Measurements from ENCODE around the gene CAMK1D. TPM values are rescaled to one million over a fixed set of nuclear protein-coding genes. Genes with fewer than 3 reads are reported as not detected.

Gene CAMK1D
- total and polyA plus RNA-seq, 2 of the 8 experiments (the other 6 are each of a cell fraction or from before 2014, with no cell fraction given): 3.5 to 10.6 TPM

DNA sequence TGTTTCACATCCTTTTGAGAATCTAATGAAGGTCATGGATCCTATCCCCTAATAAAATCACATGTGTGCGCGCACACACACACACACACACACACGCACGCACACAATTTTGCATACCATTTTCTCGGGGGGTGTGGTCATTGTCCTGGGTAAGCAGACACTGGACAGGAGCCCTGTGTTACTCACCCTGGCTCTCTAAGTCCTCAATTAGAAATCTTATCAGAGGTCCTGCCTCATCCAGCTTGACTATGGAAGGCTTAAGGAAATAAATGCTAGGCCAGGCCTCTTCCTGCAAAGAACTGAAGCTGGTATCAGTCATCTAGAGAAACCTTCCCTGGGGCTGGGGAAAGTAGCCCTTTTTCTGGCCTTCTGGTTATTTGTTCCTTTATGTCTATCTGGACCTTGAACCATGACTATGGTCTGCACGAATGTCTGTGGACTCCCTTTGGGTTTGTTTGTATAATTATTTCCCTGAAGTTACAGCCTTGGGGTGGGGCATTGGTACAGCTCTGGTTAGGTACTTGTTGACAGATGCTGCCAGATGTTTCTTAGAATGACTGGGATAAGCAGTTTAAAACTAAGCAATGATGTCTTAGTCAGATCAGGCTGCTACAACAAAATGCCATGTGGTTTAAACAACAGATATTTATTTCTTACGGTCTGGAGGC lies 443.7 kb downstream of the CAMK1D start:
- POLR2A ChIA-PET (ENCODE audit: partially characterized antibody): interaction anchor here (1.2 kb wide), 1 partner anchor 13 kb away, joined by 3 read pairs; no protein-coding TSS in a partner anchor
- Histone ChIP-seq H2AFZ (ENCODE audit: low read length) (no peak overlapping the region), H4K91ac (replicated peaks; ENCODE audit: insufficient read length, low read length) (no peak overlapping the region), H3K9ac (replicated peaks in 1 of 4; ENCODE audit: extremely low read depth in 1 of 4, low read depth in 3 of 4, low read length in 3 of 4) (no peak overlapping the region), H3K18ac (ENCODE audit: extremely low read depth, low read length) (no peak overlapping the region), H3K4me2 (ENCODE audit: insufficient read depth in 1 of 2, low read depth in 2 of 2, low read length in 2 of 2) (no peak overlapping the region), H3K9me3 (ENCODE audit: insufficient read depth in 2 of 2, low read depth in 1 of 2, low read length in 1 of 2) (peaks cover 0 to 2% of the 10 kb centered on the region in 2 experiments; a peak in 1 of 4 replicates), H4K20me1 (replicated peaks in 1 of 2; ENCODE audit: control insufficient read depth in 1 of 2, insufficient read depth in 2 of 2, low read length in 2 of 2) (no peaks in the 10 kb centered on the region), H3K56ac (replicated peaks; ENCODE audit: insufficient read length, low read depth, low read length) (no peak overlapping the region), H2BK120ac (replicated peaks; ENCODE audit: low read depth, low read length) (no peak overlapping the region), H4K8ac (ENCODE audit: extremely low read depth, insufficient read depth, low read length) (no peak overlapping the region), H4K5ac (ENCODE audit: insufficient read length, low read depth, low read length) (no peak overlapping the region), H3K27ac (ENCODE audit: low read depth, low read length) (no peak overlapping the region), H2BK15ac (ENCODE audit: low read length) (no peak overlapping the region), H2BK12ac (ENCODE audit: low read depth, low read length) (no peak overlapping the region), H3K4ac (replicated peaks; ENCODE audit: insufficient read length, low read depth, low read length) (no peak overlapping the region), H3K4me1 (replicated peaks in 1 of 4; ENCODE audit: control insufficient read depth in 3 of 4, insufficient read depth in 4 of 4, low read length in 3 of 4) (no peaks in the 10 kb centered on the region; a peak in 1 of 7 replicates), H3K4me3 (ENCODE audit: extremely low read depth in 1 of 4, insufficient read depth in 2 of 4, low read depth in 3 of 4, low read length in 4 of 4) (no peak overlapping the region), H2AK5ac (ENCODE audit: low read depth, low read length) (no peak overlapping the region), H3K79me1 (ENCODE audit: low read depth, low read length) (no peaks in the 10 kb centered on the region), H3K23me2 (ENCODE audit: low read depth, low read length) (no peaks in the 10 kb centered on the region; the same call in 1 of the 2 replicates), H3K23ac (ENCODE audit: insufficient read length) (no peak overlapping the region), H3K14ac (ENCODE audit: insufficient read length) (no peak overlapping the region), H2BK20ac (ENCODE audit: low read length) (no peak overlapping the region), H3K27me3 (replicated peaks in 1 of 4; ENCODE audit: control insufficient read depth in 3 of 4, extremely low read depth in 1 of 4, insufficient read depth in 3 of 4, low read length in 3 of 4) (no peaks in the 10 kb centered on the region), H2BK5ac (ENCODE audit: low read depth, low read length) (no peak overlapping the region), H3K79me2 (ENCODE audit: control insufficient read depth in 1 of 2, insufficient read depth in 2 of 2, low read length in 2 of 2) (no peaks in the 10 kb centered on the region), H3K36me3 (ENCODE audit: control insufficient read depth in 2 of 4, insufficient read depth in 4 of 4, low read length in 3 of 4) (no peaks in the 10 kb centered on the region)
- DNase-seq (ENCODE audit: low read depth in 1 of 2, low spot score in 2 of 2): no peak
- CTCF ChIA-PET (ENCODE audit: partially characterized antibody): interaction anchor here (0.8 to 2.9 kb wide), 2 partner anchors 10 to 62 kb away, joined by 3 to 11 read pairs; no protein-coding TSS in a partner anchor
- FAIRE-seq: no peak
- 95% methylated on average over 7 of the region's 7 CpGs; no CpG with 5 or more reads in 1 of the 2 experiments for WGBS, 2 experiments (ENCODE audit: extremely low coverage in 1 of 2, insufficient coverage in 1 of 2, insufficient read length in 1 of 2, insufficient replicate concordance in 2 of 2, low coverage in 1 of 2, low lambda C conversion rate in 2 of 2, missing lambda C conversion rate in 1 of 2)
- TF ChIP-seq MAFK (IDR thresholded peaks at IDR 0.05; ENCODE audit: low read depth, low read length): no peak
- no peak for TF ChIP-seq PHF8 (conservative IDR thresholded peaks at IDR 0.05; ENCODE audit: low read depth, low read length)
- no peak for TF ChIP-seq EZH2 (IDR thresholded peaks at IDR 0.05; ENCODE audit: low read depth, low read length, severe bottlenecking)
- TF ChIP-seq HDAC2 (IDR thresholded peaks at IDR 0.05; ENCODE audit: borderline replicate concordance in 1 of 2, low read depth in 2 of 2, low read length in 2 of 2): no peak

Data from H1 (cell line).